ENCODE data around the gene MDM1. TPM values are rescaled to one million over a fixed set of nuclear protein-coding genes. Genes with fewer than 3 reads are reported as not detected.

The MDM1 gene
- total RNA-seq, 3 donors from 2014 or later (not counting 1 experiment from before 2014, with no cell fraction given), result 21.3 to 36.2 (median 26.5) TPM

GRCh38 chr12:68246350-68246749 is 85.8 kb downstream of the MDM1 start:
- no peaks in the 10 kb centered on the region for H3K36me3 Mint-ChIP-seq
- DNase-seq, result no peak
- Histone ChIP-seq H3K4me3 (ENCODE audit: low read length) (no peak overlapping the region), H3K36me3 (ENCODE audit: control insufficient read depth, insufficient read depth, low read length) (no peaks in the 10 kb centered on the region), H3K4me1 (ENCODE audit: control insufficient read depth, insufficient read depth, low read length) (peaks cover 2% of the 10 kb centered on the region), H3K27ac (ENCODE audit: low read length) (no peak overlapping the region), H3K27me3 (ENCODE audit: control insufficient read depth, insufficient read depth, low read length) (no peaks in the 10 kb centered on the region), H3K9me3 (ENCODE audit: control insufficient read depth, insufficient read depth, low read length) (no peaks in the 10 kb centered on the region)
- TF ChIP-seq, protein P1, sequence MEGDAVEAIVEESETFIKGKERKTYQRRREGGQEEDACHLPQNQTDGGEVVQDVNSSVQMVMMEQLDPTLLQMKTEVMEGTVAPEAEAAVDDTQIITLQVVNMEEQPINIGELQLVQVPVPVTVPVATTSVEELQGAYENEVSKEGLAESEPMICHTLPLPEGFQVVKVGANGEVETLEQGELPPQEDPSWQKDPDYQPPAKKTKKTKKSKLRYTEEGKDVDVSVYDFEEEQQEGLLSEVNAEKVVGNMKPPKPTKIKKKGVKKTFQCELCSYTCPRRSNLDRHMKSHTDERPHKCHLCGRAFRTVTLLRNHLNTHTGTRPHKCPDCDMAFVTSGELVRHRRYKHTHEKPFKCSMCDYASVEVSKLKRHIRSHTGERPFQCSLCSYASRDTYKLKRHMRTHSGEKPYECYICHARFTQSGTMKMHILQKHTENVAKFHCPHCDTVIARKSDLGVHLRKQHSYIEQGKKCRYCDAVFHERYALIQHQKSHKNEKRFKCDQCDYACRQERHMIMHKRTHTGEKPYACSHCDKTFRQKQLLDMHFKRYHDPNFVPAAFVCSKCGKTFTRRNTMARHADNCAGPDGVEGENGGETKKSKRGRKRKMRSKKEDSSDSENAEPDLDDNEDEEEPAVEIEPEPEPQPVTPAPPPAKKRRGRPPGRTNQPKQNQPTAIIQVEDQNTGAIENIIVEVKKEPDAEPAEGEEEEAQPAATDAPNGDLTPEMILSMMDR (IDR thresholded peaks at IDR 0.05), result no peak
- WGBS (ENCODE audit: insufficient coverage), result 96% methylated on average over 6 of the region's 6 CpGs
- H3K27me3 Mint-ChIP-seq (ENCODE audit: low read depth in 2 of 2), result peaks cover 12 to 19% of the 10 kb centered on the region in 2 donors
- intact Hi-C loops (cut with micrococcal nuclease), result no loop called here
- H3K9me3 Mint-ChIP-seq, result no peaks in the 10 kb centered on the region
- no peak overlapping the region for H3K27ac Mint-ChIP-seq
- H3K4me3 Mint-ChIP-seq, result no peak overlapping the region
- peaks cover 1 to 2% of the 10 kb centered on the region in 2 donors for H3K4me1 Mint-ChIP-seq
- no peak for ATAC-seq

DNA sequence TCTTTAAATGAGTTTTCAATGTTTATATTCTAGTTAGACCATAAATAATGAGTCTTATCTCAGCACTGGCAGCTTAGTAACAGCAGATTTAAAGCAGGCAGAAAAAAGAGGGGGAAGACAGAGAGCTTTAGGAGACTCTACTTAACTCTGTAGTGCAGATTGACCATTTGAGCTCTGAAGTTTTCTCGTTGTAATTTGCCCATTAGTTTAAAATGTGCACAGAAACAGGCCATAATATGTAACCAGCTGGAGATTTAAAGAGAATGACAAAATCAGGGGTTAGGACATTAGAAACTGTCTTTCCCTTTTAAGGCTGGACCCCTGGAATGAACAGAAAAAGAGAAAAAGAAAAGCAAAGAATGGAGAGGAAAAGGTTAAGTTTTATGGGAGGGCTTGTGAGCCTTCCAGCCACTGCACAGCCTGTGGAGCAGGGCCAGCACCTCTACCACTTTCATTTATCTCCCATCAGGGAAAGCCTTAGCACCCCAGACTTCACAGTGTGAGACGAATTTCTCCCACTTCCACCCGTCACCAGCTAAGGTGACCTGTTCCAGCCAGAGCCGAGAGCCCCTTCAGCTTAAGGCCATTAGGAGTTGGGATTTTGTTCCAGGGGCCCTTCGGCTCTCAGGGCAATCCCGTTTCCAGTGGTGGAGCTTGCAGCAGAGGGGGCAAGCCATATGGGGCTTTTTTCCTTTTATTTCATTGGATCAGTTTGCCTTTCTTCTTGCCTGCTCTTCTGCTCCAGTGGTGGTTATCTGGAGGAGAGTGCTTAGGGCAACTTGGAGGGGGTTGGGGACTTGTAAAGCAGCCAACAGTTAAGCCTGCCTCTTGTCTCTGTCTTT is 86.8 kb downstream of the MDM1 start:
- ATAC-seq, result no peak
- Histone ChIP-seq H3K4me1 (ENCODE audit: control insufficient read depth, insufficient read depth, low read length) (peaks cover 12% of the 10 kb centered on the region), H3K4me3 (ENCODE audit: low read length) (no peak overlapping the region), H3K27ac (ENCODE audit: low read length) (no peak overlapping the region), H3K36me3 (ENCODE audit: control insufficient read depth, insufficient read depth, low read length) (no peaks in the 10 kb centered on the region), H3K9me3 (ENCODE audit: control insufficient read depth, insufficient read depth, low read length) (no peaks in the 10 kb centered on the region), H3K27me3 (ENCODE audit: control insufficient read depth, insufficient read depth, low read length) (no peaks in the 10 kb centered on the region)
- TF ChIP-seq, protein P1 (IDR thresholded peaks at IDR 0.05), result no peak
- Mint-ChIP-seq H3K36me3 (no peaks in the 10 kb centered on the region), H3K4me3 (no peak overlapping the region), H3K9me3 (no peaks in the 10 kb centered on the region), H3K4me1 (peaks cover 11% of the 10 kb centered on the region in 2 donors), H3K27me3 (ENCODE audit: low read depth in 2 of 2) (peaks cover 10 to 11% of the 10 kb centered on the region in 2 donors), H3K27ac (no peak overlapping the region)
- intact Hi-C loops (cut with micrococcal nuclease), result no loop called here
- DNase-seq, result no peak
- WGBS (ENCODE audit: insufficient coverage), result 79% methylated on average over 6 of the region's 6 CpGs

Other genes starting within 250 kb of the MDM1 start
- gene IFNG, start 172.6 kb downstream of the MDM1 start, total RNA-seq, result 100 to 1,000 TPM in 2 of 3 donors, 10 to 100 TPM in 1; 66.5 to 248 (median 124) TPM
- gene IL26, start 106.6 kb downstream of the MDM1 start, total RNA-seq, result not detected
- not detected for gene IL22, start 78.8 kb downstream of the MDM1 start, total RNA-seq

All from natural killer cell (primary cell).